RKO (cell line): ENCODE data around the gene CABP4.

Source experiments
- DNase-seq: peaks from one replicate; pipeline ENCODE4 v3.0.0-alpha.2; 2016; ENCODE audit warnings: low spot score

CABP4 gene

DNA sequence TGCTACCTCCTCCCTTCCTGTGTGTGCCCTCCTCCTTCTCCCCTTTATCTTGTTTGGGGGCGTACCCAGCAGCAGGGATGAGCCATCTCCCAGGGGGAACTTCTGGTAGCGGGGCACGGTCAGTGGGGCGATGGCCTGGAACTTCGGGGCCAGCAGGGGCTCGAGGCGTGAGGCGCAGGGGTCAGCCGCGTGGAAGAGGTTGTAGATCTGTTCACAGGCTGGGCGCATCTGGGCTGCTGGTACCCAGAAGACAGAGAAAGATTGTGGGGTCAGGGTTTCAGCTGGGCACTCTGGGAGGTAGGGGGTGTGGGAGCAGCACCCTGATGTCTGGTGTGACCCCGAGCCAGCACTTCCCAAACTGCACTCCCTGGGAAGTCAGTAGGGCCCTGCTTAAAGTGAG lies 41.0 kb downstream of the CABP4 start:
- DNase-seq, result no peak

GRCh38 chr11:67497656-67498291 lies 42.6 kb downstream of the CABP4 start:
- no peak for DNase-seq

DNA sequence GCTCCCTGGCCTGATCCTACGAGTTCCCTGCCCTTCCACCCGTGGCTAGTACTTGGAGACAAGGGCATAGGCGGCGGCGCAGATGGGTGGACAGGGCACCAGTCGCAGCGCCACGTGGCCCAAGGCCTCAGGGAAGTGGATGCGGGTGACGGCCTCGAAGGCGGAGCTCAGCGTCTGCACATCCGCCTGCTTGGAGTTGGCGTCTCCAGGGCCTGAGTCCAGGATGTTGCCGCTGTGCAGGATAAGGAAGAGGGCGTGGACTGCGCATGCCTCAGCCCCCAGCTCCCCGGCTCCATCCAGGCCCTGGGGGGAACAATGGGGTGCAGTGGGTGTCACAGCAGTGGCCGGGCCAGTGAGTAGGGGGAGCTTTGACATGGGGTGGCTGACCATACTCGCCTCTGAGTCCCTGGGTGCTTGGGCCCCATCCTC lies 43.4 kb downstream of the CABP4 start:
- no peak for DNase-seq

GRCh38 chr11:67499808-67500483 lies 44.8 kb downstream of the CABP4 start:
- DNase-seq, result no peak

- DNase-seq, result no peak
Observed at GRCh38 chr11:67500484-67500821, 45.3 kb downstream of the CABP4 start.

GRCh38 chr11:67500831-67501715 lies 45.9 kb downstream of the CABP4 start:
- DNase-seq, result no peak

DNA sequence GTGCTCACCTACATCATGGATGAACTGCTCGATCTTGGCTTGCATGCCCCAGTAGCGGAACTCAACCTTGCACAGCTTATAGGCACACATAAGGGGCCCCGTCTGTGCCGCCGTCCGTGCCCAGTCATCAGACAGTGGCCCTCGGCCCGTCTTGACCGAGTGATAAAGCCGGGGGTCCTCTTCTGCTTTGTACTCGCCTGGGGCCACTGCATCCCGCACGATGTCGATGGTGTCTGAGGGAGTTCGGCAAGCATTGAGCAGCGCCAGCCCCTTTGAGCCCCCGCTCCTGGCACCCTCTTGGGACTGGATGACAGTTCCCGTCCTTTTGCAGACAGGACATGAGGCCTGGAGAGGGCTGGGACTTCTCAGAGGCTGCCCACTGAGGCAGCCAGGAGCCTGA lies 46.7 kb downstream of the CABP4 start:
- no peak for DNase-seq

DNA sequence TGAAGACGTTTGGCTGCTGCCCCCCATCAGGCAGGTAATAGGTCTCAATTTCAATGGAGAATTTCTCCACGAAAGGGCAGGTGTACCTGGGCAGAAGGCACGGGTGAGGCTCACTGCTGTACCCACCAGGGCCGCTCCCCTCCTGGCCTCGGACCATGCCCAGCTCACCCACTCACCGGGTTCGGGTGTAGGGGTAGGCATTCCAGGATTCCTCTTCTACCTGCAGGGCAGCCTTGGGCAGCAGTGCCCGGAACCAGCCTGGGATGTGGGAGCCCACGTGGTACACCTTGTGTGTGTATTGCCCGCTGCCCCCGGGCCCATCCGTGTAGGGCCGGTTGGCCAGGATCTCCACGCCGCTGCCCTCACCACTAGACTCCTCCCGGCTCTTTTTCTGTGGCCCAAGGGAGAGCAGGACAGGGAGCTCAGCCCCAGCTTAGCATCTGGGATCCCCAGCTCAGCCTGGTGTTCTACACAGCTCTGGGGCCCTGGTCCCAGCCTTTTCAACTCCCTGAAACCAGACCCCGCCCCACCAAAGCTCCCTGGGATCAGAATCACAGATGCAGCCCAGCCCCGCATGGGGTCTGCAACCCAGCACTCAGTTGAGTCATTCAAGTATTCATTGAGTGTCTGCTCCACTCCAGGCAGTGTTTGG lies 47.3 kb downstream of the CABP4 start:
- no peak for DNase-seq

DNA sequence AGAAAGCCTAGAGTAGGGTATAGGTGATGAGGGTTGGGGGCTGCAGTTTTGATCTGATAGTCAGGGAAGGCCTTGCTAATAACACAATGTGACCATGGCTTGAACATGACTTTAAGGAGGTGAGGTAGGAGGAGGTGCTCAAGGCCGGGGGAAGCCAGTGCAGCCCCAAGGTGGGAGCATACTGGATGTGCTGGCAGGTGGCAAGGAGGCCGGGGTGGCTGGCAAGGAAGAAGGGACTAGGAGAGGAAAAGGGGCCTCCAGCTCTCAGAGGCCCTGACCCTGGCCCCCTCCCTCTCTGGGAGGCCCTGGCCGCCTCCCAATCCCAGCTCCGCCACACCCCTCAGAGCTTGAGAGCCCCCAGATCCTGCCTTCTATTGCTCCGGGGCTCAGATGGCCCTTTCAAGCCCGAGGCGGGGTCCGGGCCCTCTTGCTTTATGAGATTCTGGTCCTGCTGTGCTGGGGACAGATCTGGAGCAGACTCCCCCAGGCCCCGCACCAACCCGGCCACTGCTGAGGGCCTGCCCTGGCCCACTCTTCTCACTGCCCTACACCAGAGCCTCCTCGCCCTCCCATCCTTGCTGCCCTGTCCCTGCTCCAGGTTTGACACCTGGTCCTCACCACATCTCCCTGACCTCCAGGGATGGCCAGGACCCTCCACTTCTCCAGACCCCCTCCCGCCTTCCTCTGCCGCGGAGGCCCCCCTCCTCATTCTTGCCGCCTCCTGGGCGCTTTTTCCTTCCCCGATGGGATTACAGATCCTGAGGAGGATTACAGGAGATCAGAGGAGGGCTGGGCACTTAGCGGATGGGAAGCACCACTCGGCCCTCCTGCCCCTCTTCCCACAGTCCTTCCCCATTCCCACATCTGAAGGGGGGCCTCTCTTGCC lies 48.2 kb downstream of the CABP4 start:
- DNase-seq, result no peak

DNA sequence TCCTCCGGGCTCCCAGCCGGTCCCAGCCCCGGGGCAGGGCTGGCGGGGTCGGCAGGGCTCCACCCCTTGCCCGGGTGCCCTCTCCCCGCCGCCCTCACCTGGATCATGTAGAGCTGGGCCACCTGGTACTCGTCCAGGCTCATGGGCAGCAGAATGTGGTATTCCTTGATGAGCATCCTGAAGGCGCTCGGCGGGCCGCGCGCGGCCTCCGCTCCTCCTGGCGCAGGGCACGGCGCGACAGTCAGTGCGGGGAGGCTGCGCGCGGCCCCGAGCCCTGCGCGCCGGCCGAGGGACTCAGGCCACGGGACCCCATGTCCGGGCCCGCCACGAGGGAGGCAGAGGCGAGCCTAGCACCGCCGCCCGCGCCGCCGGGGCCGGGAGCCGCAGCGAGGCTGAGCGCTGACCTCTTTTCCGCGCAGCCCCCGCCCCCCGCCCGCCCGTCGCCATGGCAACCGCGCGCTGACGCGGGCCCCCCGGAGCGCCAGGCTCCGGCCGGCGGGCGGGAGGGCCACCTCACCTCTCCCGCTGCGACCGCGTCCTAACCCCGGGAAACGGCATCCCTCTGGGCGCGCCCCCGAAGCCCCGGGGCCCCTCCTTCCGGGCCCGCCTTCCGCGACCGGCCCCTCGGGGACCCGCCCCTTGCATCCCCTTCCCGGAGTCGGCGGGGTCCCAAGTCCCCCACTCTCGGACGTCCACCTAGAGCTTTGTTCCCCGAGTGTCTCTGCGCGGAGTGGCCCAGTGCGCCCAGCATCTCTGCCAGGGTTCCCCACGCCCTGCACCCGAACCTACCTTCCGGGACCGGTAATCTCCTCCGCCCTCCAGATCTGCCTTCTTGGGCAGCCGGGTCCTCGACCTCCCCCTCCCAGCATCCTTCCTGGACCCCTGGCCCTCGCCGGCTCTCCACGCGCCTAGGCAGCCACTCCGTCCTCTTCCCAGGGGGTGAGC lies 49.1 kb downstream of the CABP4 start:
- DNase-seq, result peak; percentile 65

GRCh38 chr11:67504950-67505581 lies 49.9 kb downstream of the CABP4 start, which contains the start of gene PITPNM1:
Gene PITPNM1, minus strand, starts transcription at chr11:67505363. Its CDS starts 1,183 bp downstream, at chr11:67504180.
- DNase-seq, result peak; percentile 67

DNA sequence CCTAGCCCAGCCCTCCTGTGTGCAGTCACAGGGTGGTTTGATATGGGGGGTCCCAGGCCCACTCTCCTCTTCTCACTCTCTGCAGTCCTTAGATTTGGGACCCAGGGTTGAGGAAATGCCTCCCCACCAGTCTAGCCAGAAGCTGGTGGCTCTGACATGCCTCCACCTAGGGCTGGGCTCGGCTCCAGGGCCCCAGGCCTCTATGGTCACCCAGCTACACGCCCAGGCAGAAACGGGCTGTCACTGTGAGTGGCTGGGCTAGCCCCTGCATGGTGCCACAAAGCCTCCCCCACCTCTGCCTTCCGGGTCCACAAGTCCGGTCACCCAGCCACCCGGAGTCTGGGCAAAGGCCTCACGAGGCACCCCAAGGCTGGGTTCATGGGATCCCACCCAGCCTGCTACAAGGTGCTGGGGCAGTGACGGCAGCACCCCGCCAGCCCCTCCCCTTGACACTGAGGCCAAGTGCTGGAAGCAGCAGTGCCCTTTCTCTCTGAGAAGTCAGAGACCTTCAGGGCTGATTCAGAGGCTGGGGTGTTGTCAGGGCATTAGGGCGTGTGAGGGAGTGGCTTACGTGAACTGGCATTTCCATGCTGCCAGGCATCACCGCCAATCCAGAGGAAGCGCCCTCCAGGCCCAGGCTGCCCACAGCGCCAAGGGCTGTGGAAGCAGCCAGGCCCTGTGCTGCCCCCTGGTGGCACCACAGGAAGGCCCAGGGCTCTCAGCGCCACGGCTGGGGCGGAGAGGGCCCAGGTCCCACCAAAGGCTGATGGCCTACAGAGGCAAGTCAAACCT lies 50.6 kb downstream of the CABP4 start:
- DNase-seq, result peak; percentile 98

- no peak for DNase-seq
Observed at GRCh38 chr11:67506426-67507051, 51.4 kb downstream of the CABP4 start.

DNA sequence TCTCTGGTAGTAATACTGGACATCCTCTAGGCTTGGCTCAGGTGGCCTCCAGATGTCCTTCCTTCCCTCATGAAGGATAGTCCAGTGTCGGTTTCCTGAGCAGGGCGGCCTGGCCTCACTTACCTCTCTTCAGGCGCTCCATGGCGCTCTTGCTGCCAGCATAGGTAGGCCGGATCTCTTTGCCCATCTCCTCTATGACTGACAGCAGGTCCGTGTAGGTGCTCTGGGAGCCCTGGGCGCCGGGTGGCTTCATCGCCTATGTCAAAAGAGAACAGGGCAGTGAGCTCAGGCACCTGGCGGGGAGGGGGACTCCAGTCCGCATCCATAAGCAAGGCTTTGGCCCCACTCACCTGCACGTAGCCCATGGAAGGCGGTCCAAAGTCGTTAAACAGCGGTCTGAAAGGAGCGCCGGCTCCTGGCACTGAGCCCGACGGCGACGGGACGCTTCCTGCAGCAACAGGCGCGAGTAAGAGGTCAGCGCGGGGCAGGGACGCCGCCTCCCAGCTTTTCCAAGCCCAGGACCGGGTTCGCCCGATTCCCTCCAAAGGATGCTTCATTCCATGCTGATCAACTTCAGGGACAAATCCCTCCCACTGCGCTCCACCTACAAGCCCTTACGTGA lies 52.2 kb downstream of the CABP4 start:
- peak; percentile 86 for DNase-seq

DNA sequence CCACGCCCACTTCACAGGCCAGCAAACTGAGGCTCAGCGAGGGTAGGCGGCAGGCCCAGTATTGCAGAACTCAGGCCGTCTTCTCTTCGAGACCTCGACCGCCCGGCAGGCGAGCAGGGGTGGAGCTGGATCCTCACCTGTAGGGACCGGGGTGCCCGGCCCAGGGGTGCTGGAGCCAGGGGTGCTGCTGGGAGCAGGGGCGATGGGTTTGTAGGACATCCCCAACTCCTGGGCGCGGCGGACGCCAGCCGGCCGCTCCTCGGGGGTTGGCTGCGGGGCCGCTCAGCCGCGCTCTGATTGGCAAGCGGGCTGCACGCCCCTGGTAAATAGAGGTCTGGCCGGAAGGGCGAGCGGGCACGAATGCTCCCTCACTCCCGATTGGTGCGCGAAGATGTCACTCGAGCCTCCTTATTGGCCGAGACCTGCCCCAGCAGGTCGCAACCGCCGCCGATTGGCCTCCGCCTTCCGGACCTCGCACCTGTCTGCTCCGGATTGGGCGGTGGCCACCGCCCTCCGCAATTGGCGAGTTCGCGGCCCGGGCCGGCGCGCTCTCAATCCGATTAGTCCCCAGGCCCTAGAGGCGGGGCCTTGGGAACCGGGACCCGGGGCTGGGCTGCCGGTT lies 52.8 kb downstream of the CABP4 start, which contains the start of gene CDK2AP2:
CDK2AP2 (minus strand) TSS at position 299 of the 622 bp plus-strand sequence; CDS start at position 219, 80 bp downstream.
- DNase-seq, result peak; percentile 99

GRCh38 chr11:67508486-67509121 lies 53.5 kb downstream of the CABP4 start:
- peak; percentile 95 for DNase-seq

- DNase-seq, result no peak
Observed at GRCh38 chr11:67510023-67510345, 54.8 kb downstream of the CABP4 start.
